Muscle layer of duodenum (tissue), 2 donors: ENCODE data around the gene PCID2.

Experiments used
- H3K27ac ChIP-seq: one replicate; pipeline ENCODE4 v1.7.0; 2013; ENCODE audit warnings: mild to moderate bottlenecking, low read length
- H3K27me3 ChIP-seq: one replicate; pipeline ENCODE4 v1.7.0; 2013; ENCODE audit warnings: low read depth, mild to moderate bottlenecking, control low read depth, low read length
- H3K36me3 ChIP-seq, 2 donors: one replicate each; pipeline ENCODE4 v1.7.0; 2013; ENCODE audit warnings: low read length in 2 of 2, control low read depth in 1 of 2, mild to moderate bottlenecking in 1 of 2; ENCODE audit not compliant: insufficient read depth in 2 of 2, control insufficient read depth in 1 of 2
- H3K4me1 ChIP-seq, 2 donors: one replicate each; pipeline ENCODE4 v1.7.0; 2013; ENCODE audit warnings: low read length in 2 of 2, mild to moderate bottlenecking in 2 of 2, control low read depth in 1 of 2, moderate library complexity in 1 of 2; ENCODE audit not compliant: insufficient read depth in 2 of 2, control insufficient read depth in 1 of 2
- H3K4me3 ChIP-seq, 2 donors: one replicate each; pipeline ENCODE4 v1.7.0; 2013; ENCODE audit warnings: low read length in 2 of 2, low read depth in 1 of 2, mild to moderate bottlenecking in 1 of 2
- H3K9me3 ChIP-seq, 2 donors: one replicate each; pipeline ENCODE4 v1.7.0; 2013; ENCODE audit warnings: low read length in 2 of 2, control low read depth in 1 of 2, mild to moderate bottlenecking in 1 of 2; ENCODE audit not compliant: control insufficient read depth in 1 of 2
- donor health status: healthy.

The PCID2 gene

GRCh38 chr13:113186061-113186900 is 22.2 kb downstream of the PCID2 start:
- no peaks in the 10 kb centered on the region for H3K9me3 ChIP-seq
- H3K4me3 ChIP-seq, result no peak overlapping the region
- no peaks in the 10 kb centered on the region for H3K27me3 ChIP-seq
- H3K36me3 ChIP-seq, result peaks cover 33 to 72% of the 10 kb centered on the region in 2 donors
- no peaks in the 10 kb centered on the region for H3K4me1 ChIP-seq
- no peak overlapping the region for H3K27ac ChIP-seq

- peaks cover 39 to 79% of the 10 kb centered on the region in 2 donors for H3K36me3 ChIP-seq
- H3K27ac ChIP-seq, result no peak overlapping the region
These were observed 23.7 kb downstream of the PCID2 start for GRCh38 chr13:113184568-113185440.

GRCh38 chr13:113183450-113184129 is 24.9 kb downstream of the PCID2 start:
- H3K27ac ChIP-seq, result no peak overlapping the region
- H3K9me3 ChIP-seq, result no peaks in the 10 kb centered on the region
- no peaks in the 10 kb centered on the region for H3K4me1 ChIP-seq
- peaks cover 51 to 83% of the 10 kb centered on the region in 2 donors for H3K36me3 ChIP-seq
- no peak overlapping the region for H3K4me3 ChIP-seq
- no peaks in the 10 kb centered on the region for H3K27me3 ChIP-seq

More at GRCh38 chr13:113184568-113185440, 23.7 kb downstream of the PCID2 start:
- Histone ChIP-seq H3K27me3 (no peaks in the 10 kb centered on the region), H3K4me3 (no peak overlapping the region), H3K4me1 (no peaks in the 10 kb centered on the region), H3K9me3 (no peaks in the 10 kb centered on the region)

GRCh38 chr13:113182046-113182445 is 26.4 kb downstream of the PCID2 start:
- no peak overlapping the region for H3K27ac ChIP-seq
- H3K9me3 ChIP-seq, result no peaks in the 10 kb centered on the region
- no peaks in the 10 kb centered on the region for H3K4me1 ChIP-seq
- H3K4me3 ChIP-seq, result no peak overlapping the region
- H3K27me3 ChIP-seq, result no peaks in the 10 kb centered on the region
- H3K36me3 ChIP-seq, result peaks cover 57 to 86% of the 10 kb centered on the region in 2 donors

GRCh38 chr13:113179374-113180230 is 28.9 kb downstream of the PCID2 start:
- H3K27ac ChIP-seq, result no peak overlapping the region
- H3K9me3 ChIP-seq, result no peaks in the 10 kb centered on the region
- H3K4me3 ChIP-seq, result no peak overlapping the region
- H3K36me3 ChIP-seq, result peaks cover 59 to 93% of the 10 kb centered on the region in 2 donors
- H3K27me3 ChIP-seq, result no peaks in the 10 kb centered on the region
- H3K4me1 ChIP-seq, result no peaks in the 10 kb centered on the region

GRCh38 chr13:113178896-113179167 is 29.6 kb downstream of the PCID2 start:
- H3K9me3 ChIP-seq, result no peaks in the 10 kb centered on the region
- no peak overlapping the region for H3K4me3 ChIP-seq
- no peaks in the 10 kb centered on the region for H3K4me1 ChIP-seq
- H3K27ac ChIP-seq, result no peak overlapping the region
- H3K27me3 ChIP-seq, result no peaks in the 10 kb centered on the region
- peaks cover 54 to 89% of the 10 kb centered on the region in 2 donors for H3K36me3 ChIP-seq

GRCh38 chr13:113178070-113178895 is 30.2 kb downstream of the PCID2 start:
- Histone ChIP-seq H3K4me3 (no peak overlapping the region), H3K27ac (no peak overlapping the region), H3K27me3 (no peaks in the 10 kb centered on the region), H3K36me3 (peaks cover 49 to 84% of the 10 kb centered on the region in 2 donors), H3K9me3 (no peaks in the 10 kb centered on the region), H3K4me1 (no peaks in the 10 kb centered on the region)

GRCh38 chr13:113176822-113177221 is 31.6 kb downstream of the PCID2 start:
- Histone ChIP-seq H3K27me3 (no peaks in the 10 kb centered on the region), H3K9me3 (no peaks in the 10 kb centered on the region), H3K4me3 (no peak overlapping the region), H3K27ac (no peak overlapping the region), H3K36me3 (peaks cover 46 to 78% of the 10 kb centered on the region in 2 donors), H3K4me1 (no peaks in the 10 kb centered on the region)

GRCh38 chr13:113176280-113176679 is 32.2 kb downstream of the PCID2 start:
- H3K4me1 ChIP-seq, result no peaks in the 10 kb centered on the region
- H3K9me3 ChIP-seq, result no peaks in the 10 kb centered on the region
- no peak overlapping the region for H3K27ac ChIP-seq
- no peak overlapping the region for H3K4me3 ChIP-seq
- H3K36me3 ChIP-seq, result peaks cover 43 to 81% of the 10 kb centered on the region in 2 donors
- H3K27me3 ChIP-seq, result no peaks in the 10 kb centered on the region

- Histone ChIP-seq H3K36me3 (peaks cover 11 to 46% of the 10 kb centered on the region in 2 donors), H3K9me3 (no peaks in the 10 kb centered on the region), H3K27ac (no peak overlapping the region), H3K4me3 (no peak overlapping the region), H3K27me3 (no peaks in the 10 kb centered on the region), H3K4me1 (no peaks in the 10 kb centered on the region)
These were observed 36.0 kb downstream of the PCID2 start for GRCh38 chr13:113172419-113172926.
